Omental fat pad (tissue), 4 donors: ENCODE measurements around the gene SAFB. TPM values are rescaled to one million over a fixed set of nuclear protein-coding genes. Genes with fewer than 3 reads are reported as not detected.

Source experiments
- ATAC-seq: fragments of 150-250 bp; one replicate; pipeline ENCODE4 v1.9.1; 2016; ENCODE audit warnings: mild to moderate bottlenecking, moderate library complexity; ENCODE audit not compliant: low FRiP score
- DNase-seq: peaks from one replicate; pipeline ENCODE4 v3.0.0-alpha.2; 2019; ENCODE audit warnings: low spot score
- small RNA-seq: library from RNA; depleted of rRNA; stranded (forward); fragments of <200 nt; gene quantifications from one replicate; pipeline ENCODE3, GENCODE V24; 2016
- total RNA-seq, 4 donors: library from RNA; depleted of rRNA; stranded (reverse); fragments of >200 nt; gene quantifications; one replicate each; pipeline ENCODE4 v1.1.0, GENCODE V29; 2016
- TF ChIP-seq, protein P1 (sequence below), 3 donors: fragments of 450-650 bp; IDR thresholded peaks; one replicate each; pipeline ENCODE4 v1.5.1; 2016 to 2017; ENCODE audit warnings: antibody characterized with exemption in 3 of 3, mild to moderate bottlenecking in 3 of 3, moderate library complexity in 2 of 3

SAFB gene
- total RNA-seq, 4 donors from 2014 or later, result 56.7 to 139 (median 86.9) TPM

DNA sequence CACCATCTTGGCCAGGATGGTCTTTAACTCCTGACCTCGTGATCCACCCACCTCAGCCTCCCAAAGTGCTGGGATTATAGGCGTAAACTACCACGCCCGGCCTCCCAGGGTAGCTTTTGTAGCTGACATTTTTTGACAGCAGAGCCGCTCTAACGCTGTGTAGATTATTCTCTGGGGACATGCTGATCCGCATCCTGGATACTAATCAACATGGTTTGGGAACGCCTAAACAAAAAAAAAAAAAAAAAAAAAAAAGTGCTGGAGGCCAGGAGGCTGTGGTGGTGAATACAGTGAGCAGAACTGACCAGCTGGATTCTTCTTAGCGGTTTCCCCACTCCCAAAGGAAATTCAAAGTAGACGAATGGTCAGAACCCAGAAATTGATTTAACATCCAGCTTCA is 91.9 kb downstream of the SAFB start:
- ATAC-seq (no peak), DNase-seq (no peak)
- TF ChIP-seq, protein P1, sequence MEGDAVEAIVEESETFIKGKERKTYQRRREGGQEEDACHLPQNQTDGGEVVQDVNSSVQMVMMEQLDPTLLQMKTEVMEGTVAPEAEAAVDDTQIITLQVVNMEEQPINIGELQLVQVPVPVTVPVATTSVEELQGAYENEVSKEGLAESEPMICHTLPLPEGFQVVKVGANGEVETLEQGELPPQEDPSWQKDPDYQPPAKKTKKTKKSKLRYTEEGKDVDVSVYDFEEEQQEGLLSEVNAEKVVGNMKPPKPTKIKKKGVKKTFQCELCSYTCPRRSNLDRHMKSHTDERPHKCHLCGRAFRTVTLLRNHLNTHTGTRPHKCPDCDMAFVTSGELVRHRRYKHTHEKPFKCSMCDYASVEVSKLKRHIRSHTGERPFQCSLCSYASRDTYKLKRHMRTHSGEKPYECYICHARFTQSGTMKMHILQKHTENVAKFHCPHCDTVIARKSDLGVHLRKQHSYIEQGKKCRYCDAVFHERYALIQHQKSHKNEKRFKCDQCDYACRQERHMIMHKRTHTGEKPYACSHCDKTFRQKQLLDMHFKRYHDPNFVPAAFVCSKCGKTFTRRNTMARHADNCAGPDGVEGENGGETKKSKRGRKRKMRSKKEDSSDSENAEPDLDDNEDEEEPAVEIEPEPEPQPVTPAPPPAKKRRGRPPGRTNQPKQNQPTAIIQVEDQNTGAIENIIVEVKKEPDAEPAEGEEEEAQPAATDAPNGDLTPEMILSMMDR (IDR thresholded peaks at IDR 0.05), result no peak

DNA sequence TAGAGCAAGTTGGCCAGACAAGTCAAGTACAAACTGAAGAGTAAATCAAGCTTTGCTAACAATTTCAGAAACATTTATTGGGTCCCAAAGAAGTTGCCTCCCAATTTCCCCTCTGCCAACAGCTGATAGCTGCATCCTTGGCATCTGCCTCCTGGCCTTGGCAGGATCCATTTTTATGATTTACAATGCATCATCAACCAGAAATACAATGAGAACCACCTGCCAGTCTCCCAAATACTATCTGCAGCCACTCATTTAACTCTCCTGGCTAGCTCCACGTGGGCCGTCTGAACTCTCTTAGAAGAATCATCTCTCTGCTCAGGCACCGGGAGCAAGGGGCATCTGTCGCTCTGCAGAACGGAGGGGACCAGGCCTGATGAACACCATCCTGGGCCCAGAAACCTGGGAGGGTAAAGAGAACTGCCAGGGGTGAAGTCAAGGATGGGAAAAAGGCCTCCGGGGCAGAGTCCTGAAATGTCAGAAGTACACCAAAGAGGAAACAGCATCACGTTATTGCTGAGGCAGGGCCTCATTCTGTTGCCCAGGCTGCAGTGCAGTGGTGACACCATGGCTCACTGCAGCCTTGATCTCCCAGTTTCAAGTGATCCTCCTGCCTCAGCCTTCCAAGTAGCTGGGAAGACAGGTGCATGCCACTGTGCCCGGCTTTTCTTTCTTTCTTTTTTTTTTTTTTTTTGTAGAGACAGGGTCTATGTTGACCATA is 94.5 kb downstream of the SAFB start:
- TF ChIP-seq, protein P1 (IDR thresholded peaks at IDR 0.05), result no peak
- DNase-seq (no peak), ATAC-seq (no peak)

Small RNAs within 50 kb of the gene (small RNA-seq; reads per million reads assigned to genes)
- not detected for gene SNRPEP4

Other genes with a start within 250 kb of the SAFB start
- not detected for gene ZNRF4, start 167.7 kb upstream of the SAFB start, total RNA-seq
- 1 to 10 TPM in 3 of 4 donors, not detected in 1; 1.7 to 8.6 (median 1.8) TPM for gene TINCR, start 55.1 kb upstream of the SAFB start, total RNA-seq
- gene SAFB2, start 307 bp upstream of the SAFB start, total RNA-seq, result 10 to 100 TPM; 32.0 to 77.9 (median 51.1) TPM
- 10 to 100 TPM; 24.4 to 54.6 (median 40.5) TPM for gene MICOS13, start 57.4 kb downstream of the SAFB start, total RNA-seq
- 1 to 10 TPM; 4.3 to 9.5 (median 7.8) TPM for gene HSD11B1L, start 57.9 kb downstream of the SAFB start, total RNA-seq
- 100 to 1,000 TPM; 663 to 804 (median 703) TPM for gene RPL36, start 67.2 kb downstream of the SAFB start, total RNA-seq
- 10 to 100 TPM; 49.8 to 75.9 (median 54.0) TPM for gene LONP1, start 97.1 kb downstream of the SAFB start, total RNA-seq
- gene CATSPERD, start 97.6 kb downstream of the SAFB start, total RNA-seq, result not detected
- 1 to 10 TPM in 1 of 4 donors, under 1 TPM in 3; 0.75 to 3.0 (median 0.81) TPM for gene PRR22, start 161.7 kb downstream of the SAFB start, total RNA-seq
- gene DUS3L, start 168.1 kb downstream of the SAFB start, total RNA-seq, result 100 to 1,000 TPM in 1 of 4 donors, 10 to 100 TPM in 3; 27.4 to 132 (median 30.4) TPM
- gene NRTN, start 182.0 kb downstream of the SAFB start, total RNA-seq, result not detected
- under 1 TPM in 1 of 4 donors, not detected in 3; 0.74 TPM for gene FUT6, start 216.6 kb downstream of the SAFB start, total RNA-seq
- gene FUT3, start 228.4 kb downstream of the SAFB start, total RNA-seq, result not detected
- not detected for gene FUT5, start 247.5 kb downstream of the SAFB start, total RNA-seq